ENCODE measurements around the gene GMEB2.

Gene GMEB2

GRCh38 chr20:63665708-63666107 is 38.8 kb upstream of the GMEB2 start:
- H3K4me3 ChIP-seq (ENCODE audit: low read length): no peak overlapping the region
- TF ChIP-seq CTCF (IDR thresholded peaks at IDR 0.05; ENCODE audit: insufficient read depth, low read depth, low read length, missing control alignments): no peak
- DNase-seq (ENCODE audit: low read depth): no peak

- H3K4me3 ChIP-seq (ENCODE audit: low read length): no peak overlapping the region
- no peak for DNase-seq (ENCODE audit: low read depth)
Observed at GRCh38 chr20:63664861-63665594, 38.1 kb upstream of the GMEB2 start.

GRCh38 chr20:63664143-63664851 is 37.4 kb upstream of the GMEB2 start:
- DNase-seq (ENCODE audit: low read depth): no peak
- no peak for TF ChIP-seq CTCF (IDR thresholded peaks at IDR 0.05; ENCODE audit: insufficient read depth, low read depth, low read length, missing control alignments)
- no peak overlapping the region for H3K4me3 ChIP-seq (ENCODE audit: low read length)

More at GRCh38 chr20:63664861-63665594, 38.1 kb upstream of the GMEB2 start:
- no peak for TF ChIP-seq CTCF (IDR thresholded peaks at IDR 0.05; ENCODE audit: insufficient read depth, low read depth, low read length, missing control alignments)

- no peak for TF ChIP-seq CTCF (IDR thresholded peaks at IDR 0.05; ENCODE audit: insufficient read depth, low read depth, low read length, missing control alignments)
- no peak overlapping the region for H3K4me3 ChIP-seq (ENCODE audit: low read length)
- DNase-seq (ENCODE audit: low read depth): no peak
Observed at GRCh38 chr20:63663332-63664066, 36.6 kb upstream of the GMEB2 start.

- DNase-seq (ENCODE audit: low read depth): no peak
- no peak overlapping the region for H3K4me3 ChIP-seq (ENCODE audit: low read length)
- no peak for TF ChIP-seq CTCF (IDR thresholded peaks at IDR 0.05; ENCODE audit: insufficient read depth, low read depth, low read length, missing control alignments)
Observed at GRCh38 chr20:63662813-63663189, 35.9 kb upstream of the GMEB2 start.

- no peak for TF ChIP-seq CTCF (IDR thresholded peaks at IDR 0.05; ENCODE audit: insufficient read depth, low read depth, low read length, missing control alignments)
- DNase-seq (ENCODE audit: low read depth): no peak
- H3K4me3 ChIP-seq (ENCODE audit: low read length): no peak overlapping the region
Observed at GRCh38 chr20:63661959-63662812, 35.3 kb upstream of the GMEB2 start.
